Liver (tissue), 9 donors: ENCODE data around the gene CAPZB. TPM values are rescaled to one million over a fixed set of nuclear protein-coding genes. Genes with fewer than 3 reads are reported as not detected.
A peak's percentile ranks its signal among the peaks of the same experiment; 100 is the strongest.

Experiments
- DNase-seq: peaks from one replicate; pipeline ENCODE4 v3.0.0-alpha.2; 2017; ENCODE audit warnings: low spot score
- H3K27ac ChIP-seq, 2 donors: one replicate each; pipeline ENCODE4 v1.7.0; 2013; ENCODE audit warnings: inconsistent platforms in 2 of 2, low read length in 2 of 2, control low read depth in 1 of 2, low read depth in 1 of 2, mild to moderate bottlenecking in 1 of 2
- H3K27me3 ChIP-seq, 4 donors: one replicate each; pipeline versions ENCODE4 v1.6.1 to v1.7.0; 2013; ENCODE audit warnings: low read length in 3 of 4, inconsistent platforms in 1 of 4, mild to moderate bottlenecking in 1 of 4, moderate library complexity in 1 of 4; ENCODE audit not compliant: control insufficient read depth in 4 of 4, insufficient read depth in 4 of 4
- H3K36me3 ChIP-seq, 4 donors: one replicate each; pipeline versions ENCODE4 v1.6.1 to v1.7.0; 2013; ENCODE audit warnings: low read length in 3 of 4, mild to moderate bottlenecking in 3 of 4, low read depth in 1 of 4, moderate library complexity in 1 of 4; ENCODE audit not compliant: control insufficient read depth in 4 of 4, insufficient read depth in 3 of 4
- H3K4me1 ChIP-seq, 4 donors: one replicate each; pipeline versions ENCODE4 v1.6.1 to v1.7.0; 2013; ENCODE audit warnings: low read length in 3 of 4, mild to moderate bottlenecking in 3 of 4, moderate library complexity in 1 of 4; ENCODE audit not compliant: control insufficient read depth in 4 of 4, insufficient read depth in 4 of 4
- H3K4me3 ChIP-seq, 3 donors: one replicate each; pipeline versions ENCODE4 v1.6.1 to v1.7.0; 2013; ENCODE audit warnings: low read length in 3 of 3, control low read depth in 1 of 3, low read depth in 1 of 3, mild to moderate bottlenecking in 1 of 3
- H3K9ac ChIP-seq, 2 donors: one replicate each; pipeline ENCODE4 v1.7.0; 2013; ENCODE audit warnings: low read length in 2 of 2, mild to moderate bottlenecking in 2 of 2, moderate library complexity in 2 of 2, control low read depth in 1 of 2, low read depth in 1 of 2
- H3K9me3 ChIP-seq, 4 donors: one replicate each; pipeline versions ENCODE4 v1.6.1 to v1.7.0; 2013; ENCODE audit warnings: low read length in 3 of 4; ENCODE audit not compliant: control insufficient read depth in 4 of 4
- EGR1 ChIP-seq, 2 donors: IDR thresholded peaks; 2 replicates each; pipeline ENCODE4 v1.6.1; 2016 to 2018; ENCODE audit warnings: antibody characterized with exemption in 2 of 2, low read depth in 2 of 2
- FOXA1 ChIP-seq: IDR thresholded peaks from 2 replicates; pipeline ENCODE4 v1.6.1; 2016; ENCODE audit warnings: antibody characterized with exemption
- FOXA2 ChIP-seq: IDR thresholded peaks from 2 replicates; pipeline ENCODE4 v1.6.1; 2016; ENCODE audit warnings: antibody characterized with exemption
- HNF4G ChIP-seq: IDR thresholded peaks from 2 replicates; pipeline ENCODE4 v1.6.1; 2016; ENCODE audit warnings: antibody characterized with exemption
- NR2F2 ChIP-seq: IDR thresholded peaks from 2 replicates; pipeline ENCODE4 v1.6.1; 2016; ENCODE audit warnings: antibody characterized with exemption
- RAD21 ChIP-seq, 2 donors: IDR thresholded peaks; 2 replicates each; pipeline ENCODE4 v1.6.1; 2016; ENCODE audit warnings: antibody characterized with exemption in 2 of 2, mild to moderate bottlenecking in 2 of 2
- RXRA ChIP-seq, 2 donors: IDR thresholded peaks; 2 replicates each; pipeline ENCODE4 v1.6.1; 2017 to 2018; ENCODE audit warnings: antibody characterized with exemption in 2 of 2, mild to moderate bottlenecking in 1 of 2
- SP1 ChIP-seq: IDR thresholded peaks from 2 replicates; pipeline ENCODE4 v1.6.1; 2018; ENCODE audit warnings: antibody characterized with exemption, mild to moderate bottlenecking
- YY1 ChIP-seq: IDR thresholded peaks from 2 replicates; pipeline ENCODE4 v1.6.1; 2016; ENCODE audit warnings: antibody characterized with exemption, mild to moderate bottlenecking
- WGBS: extraction: QIAGEN DNeasy Blood & Tissue Kit; methylation state at CpG from one replicate; pipeline ENCODE4 v1.1.7; 2013; 5-methylcytosine and 5-hydroxymethylcytosine counted together
- polyA plus RNA-seq, 2 donors: library from polyadenylated mRNA; stranded (reverse) in 1 of 2; unstranded in 1 of 2; fragments of 200-250 nt in 1 of 2; fragments of >200 nt in 1 of 2; fragmentation: Nextera tagmentation in 1 of 2; extraction: Ambion mirVana in 1 of 2; gene quantifications; one replicate each; pipeline versions ENCODE4 v1.2.1 to v1.2.3, GENCODE V29; 2013 to 2015
- total RNA-seq, 2 donors: library from RNA; depleted of rRNA; stranded (reverse); fragments of >200 nt; gene quantifications; one replicate each; pipeline ENCODE4 v1.2.3, GENCODE V29; 2014
- TF ChIP-seq, protein P1 (sequence below): IDR thresholded peaks from 2 replicates; pipeline ENCODE4 v1.6.1; 2016; ENCODE audit warnings: antibody characterized with exemption
- TF ChIP-seq, protein P2 (sequence below): IDR thresholded peaks from 2 replicates; pipeline ENCODE4 v1.6.1; 2016; ENCODE audit warnings: antibody characterized with exemption, mild to moderate bottlenecking
- TF ChIP-seq, protein P3 (sequence below): fragments of 150-350 bp; IDR thresholded peaks from 2 replicates; pipeline ENCODE4 v1.5.1; 2017; ENCODE audit warnings: improper control_type of control experiment, low read depth, low read length; ENCODE audit not compliant: missing input control
- donor health status: healthy.
- donor health status: healthy.
- donor health status: healthy.
- donor health status: healthy.
- donor health status: healthy.

CAPZB gene
- total and polyA plus RNA-seq, 4 donors = 38.3 to 98.9 (median 51.1) TPM

DNA sequence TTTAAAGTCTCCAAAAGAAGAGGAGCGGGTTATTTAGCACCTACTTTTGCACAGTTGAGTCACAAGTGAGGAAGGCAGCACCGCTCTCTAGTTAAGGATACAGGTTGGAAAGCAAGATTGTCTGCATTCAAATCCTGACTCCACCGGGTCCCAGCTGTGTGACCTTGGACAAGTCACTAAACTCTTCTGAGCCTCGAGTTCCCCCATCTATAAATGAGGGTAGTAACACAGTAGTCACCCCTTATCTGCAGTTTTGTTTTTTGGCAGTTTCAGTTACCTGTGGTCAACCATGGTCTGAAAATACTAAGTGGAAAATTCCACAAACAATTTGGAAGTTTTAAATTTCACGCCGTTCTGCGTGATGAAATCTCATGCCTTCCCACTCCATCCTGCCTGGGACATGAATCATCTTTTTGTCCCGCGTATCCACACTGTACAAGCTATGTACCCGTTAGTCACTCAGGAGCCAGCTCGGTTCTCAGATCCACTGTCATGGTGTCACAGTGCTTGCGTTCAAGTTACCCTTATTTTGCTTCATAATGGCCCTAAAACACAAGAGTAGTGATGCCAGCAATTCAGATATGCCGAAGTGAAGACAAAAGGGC is 49.4 kb downstream of the CAPZB start:
- Histone ChIP-seq H3K9me3 (no peaks in the 10 kb centered on the region), H3K27ac (peak overlapping the region; percentile 72 to 84), H3K36me3 (no peaks in the 10 kb centered on the region), H3K27me3 (no peaks in the 10 kb centered on the region), H3K9ac (no peak overlapping the region), H3K4me1 (peaks cover 13 to 56% (median 46%) of the 10 kb centered on the region in 4 donors), H3K4me3 (no peak overlapping the region)
- DNase-seq = no peak
- WGBS = 82% methylated on average over 13 of the region's 13 CpGs
- TF ChIP-seq NR2F2 = no peak
- no peak for TF ChIP-seq RXRA (IDR thresholded peaks at IDR 0.05)
- TF ChIP-seq, protein P1, sequence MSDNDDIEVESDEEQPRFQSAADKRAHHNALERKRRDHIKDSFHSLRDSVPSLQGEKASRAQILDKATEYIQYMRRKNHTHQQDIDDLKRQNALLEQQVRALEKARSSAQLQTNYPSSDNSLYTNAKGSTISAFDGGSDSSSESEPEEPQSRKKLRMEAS = no peak
- TF ChIP-seq EGR1 (IDR thresholded peaks at IDR 0.05; ENCODE audit: low read depth in 2 of 2) = no peak
- TF ChIP-seq, protein P2, sequence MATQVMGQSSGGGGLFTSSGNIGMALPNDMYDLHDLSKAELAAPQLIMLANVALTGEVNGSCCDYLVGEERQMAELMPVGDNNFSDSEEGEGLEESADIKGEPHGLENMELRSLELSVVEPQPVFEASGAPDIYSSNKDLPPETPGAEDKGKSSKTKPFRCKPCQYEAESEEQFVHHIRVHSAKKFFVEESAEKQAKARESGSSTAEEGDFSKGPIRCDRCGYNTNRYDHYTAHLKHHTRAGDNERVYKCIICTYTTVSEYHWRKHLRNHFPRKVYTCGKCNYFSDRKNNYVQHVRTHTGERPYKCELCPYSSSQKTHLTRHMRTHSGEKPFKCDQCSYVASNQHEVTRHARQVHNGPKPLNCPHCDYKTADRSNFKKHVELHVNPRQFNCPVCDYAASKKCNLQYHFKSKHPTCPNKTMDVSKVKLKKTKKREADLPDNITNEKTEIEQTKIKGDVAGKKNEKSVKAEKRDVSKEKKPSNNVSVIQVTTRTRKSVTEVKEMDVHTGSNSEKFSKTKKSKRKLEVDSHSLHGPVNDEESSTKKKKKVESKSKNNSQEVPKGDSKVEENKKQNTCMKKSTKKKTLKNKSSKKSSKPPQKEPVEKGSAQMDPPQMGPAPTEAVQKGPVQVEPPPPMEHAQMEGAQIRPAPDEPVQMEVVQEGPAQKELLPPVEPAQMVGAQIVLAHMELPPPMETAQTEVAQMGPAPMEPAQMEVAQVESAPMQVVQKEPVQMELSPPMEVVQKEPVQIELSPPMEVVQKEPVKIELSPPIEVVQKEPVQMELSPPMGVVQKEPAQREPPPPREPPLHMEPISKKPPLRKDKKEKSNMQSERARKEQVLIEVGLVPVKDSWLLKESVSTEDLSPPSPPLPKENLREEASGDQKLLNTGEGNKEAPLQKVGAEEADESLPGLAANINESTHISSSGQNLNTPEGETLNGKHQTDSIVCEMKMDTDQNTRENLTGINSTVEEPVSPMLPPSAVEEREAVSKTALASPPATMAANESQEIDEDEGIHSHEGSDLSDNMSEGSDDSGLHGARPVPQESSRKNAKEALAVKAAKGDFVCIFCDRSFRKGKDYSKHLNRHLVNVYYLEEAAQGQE = no peak
- no peak for TF ChIP-seq HNF4G

DNA sequence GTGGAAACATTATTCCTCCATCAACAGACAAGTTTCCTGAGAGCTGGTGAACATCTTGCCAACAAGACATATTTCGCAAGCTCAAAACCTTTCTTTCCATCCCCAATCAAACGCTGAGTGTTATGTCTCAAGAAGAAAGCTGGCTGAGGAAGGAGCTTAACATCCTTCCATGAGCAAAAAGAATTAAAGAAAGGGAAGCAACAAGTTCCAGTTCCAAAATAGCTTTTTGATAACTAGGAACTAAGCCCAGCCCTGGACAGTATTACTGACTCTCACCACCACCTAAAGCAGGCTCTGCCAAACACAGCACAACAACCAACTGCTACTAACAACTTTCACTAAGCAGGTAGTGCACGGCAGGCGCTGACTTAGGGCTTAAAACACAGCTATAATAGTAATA is 50.2 kb downstream of the CAPZB start:
- Histone ChIP-seq H3K36me3 (no peaks in the 10 kb centered on the region), H3K4me3 (no peak overlapping the region), H3K27ac (peak overlapping the region; percentile 16 to 84), H3K4me1 (peaks cover 11 to 64% (median 50%) of the 10 kb centered on the region in 4 donors), H3K9ac (peak overlapping the region; percentile 26 to 37), H3K27me3 (no peaks in the 10 kb centered on the region), H3K9me3 (no peaks in the 10 kb centered on the region)
- no peak for DNase-seq
- TF ChIP-seq YY1 = no peak
- TF ChIP-seq RAD21 (IDR thresholded peaks at IDR 0.05) = peak in 1 of 2 donors; percentile 36
- 65% methylated on average over 4 of the region's 4 CpGs for WGBS

DNA sequence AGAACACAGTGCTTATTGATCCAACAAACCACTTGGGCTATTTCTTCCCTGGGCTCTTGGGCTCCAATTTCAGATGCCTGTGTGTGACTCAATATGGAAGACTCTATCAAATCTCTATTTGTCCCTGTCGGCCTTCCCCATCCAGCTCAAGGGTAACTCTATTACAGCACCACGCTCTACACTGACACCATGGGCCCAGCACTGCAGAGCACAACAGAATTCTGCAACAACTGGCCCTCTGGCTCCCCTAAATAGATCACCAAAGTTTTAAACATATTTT is 51.7 kb downstream of the CAPZB start:
- no peaks in the 10 kb centered on the region for H3K36me3 ChIP-seq
- no peak overlapping the region for H3K27ac ChIP-seq

More for the DNA sequence above, 51.7 kb downstream of the CAPZB start:
- Histone ChIP-seq H3K4me1 (peaks cover 8 to 62% (median 49%) of the 10 kb centered on the region in 4 donors), H3K9me3 (no peaks in the 10 kb centered on the region), H3K9ac (no peak overlapping the region), H3K4me3 (no peak overlapping the region), H3K27me3 (no peaks in the 10 kb centered on the region)
- TF ChIP-seq YY1 = no peak
- TF ChIP-seq RXRA (IDR thresholded peaks at IDR 0.05) = no peak
- TF ChIP-seq FOXA2 = no peak
- no peak for TF ChIP-seq EGR1 (IDR thresholded peaks at IDR 0.05; ENCODE audit: low read depth in 2 of 2)
- TF ChIP-seq HNF4G = no peak
- TF ChIP-seq, protein P3, sequence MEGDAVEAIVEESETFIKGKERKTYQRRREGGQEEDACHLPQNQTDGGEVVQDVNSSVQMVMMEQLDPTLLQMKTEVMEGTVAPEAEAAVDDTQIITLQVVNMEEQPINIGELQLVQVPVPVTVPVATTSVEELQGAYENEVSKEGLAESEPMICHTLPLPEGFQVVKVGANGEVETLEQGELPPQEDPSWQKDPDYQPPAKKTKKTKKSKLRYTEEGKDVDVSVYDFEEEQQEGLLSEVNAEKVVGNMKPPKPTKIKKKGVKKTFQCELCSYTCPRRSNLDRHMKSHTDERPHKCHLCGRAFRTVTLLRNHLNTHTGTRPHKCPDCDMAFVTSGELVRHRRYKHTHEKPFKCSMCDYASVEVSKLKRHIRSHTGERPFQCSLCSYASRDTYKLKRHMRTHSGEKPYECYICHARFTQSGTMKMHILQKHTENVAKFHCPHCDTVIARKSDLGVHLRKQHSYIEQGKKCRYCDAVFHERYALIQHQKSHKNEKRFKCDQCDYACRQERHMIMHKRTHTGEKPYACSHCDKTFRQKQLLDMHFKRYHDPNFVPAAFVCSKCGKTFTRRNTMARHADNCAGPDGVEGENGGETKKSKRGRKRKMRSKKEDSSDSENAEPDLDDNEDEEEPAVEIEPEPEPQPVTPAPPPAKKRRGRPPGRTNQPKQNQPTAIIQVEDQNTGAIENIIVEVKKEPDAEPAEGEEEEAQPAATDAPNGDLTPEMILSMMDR = no peak
- TF ChIP-seq SP1 = no peak
- TF ChIP-seq, protein P1 = no peak
- no peak for TF ChIP-seq RAD21 (IDR thresholded peaks at IDR 0.05)
- TF ChIP-seq FOXA1 = no peak
- DNase-seq = no peak
- 91% methylated on average over 2 of the region's 2 CpGs for WGBS
